GM21515 (cell line): ENCODE measurements around the gene VLDLR.

ENCODE experiments used
- ATAC-seq: cut with Tn5 transposase; IDR thresholded peaks from one replicate; pipeline ENCODE4 v1.9.1; 2021; ENCODE audit not compliant: unreplicated experiment

The VLDLR gene

DNA sequence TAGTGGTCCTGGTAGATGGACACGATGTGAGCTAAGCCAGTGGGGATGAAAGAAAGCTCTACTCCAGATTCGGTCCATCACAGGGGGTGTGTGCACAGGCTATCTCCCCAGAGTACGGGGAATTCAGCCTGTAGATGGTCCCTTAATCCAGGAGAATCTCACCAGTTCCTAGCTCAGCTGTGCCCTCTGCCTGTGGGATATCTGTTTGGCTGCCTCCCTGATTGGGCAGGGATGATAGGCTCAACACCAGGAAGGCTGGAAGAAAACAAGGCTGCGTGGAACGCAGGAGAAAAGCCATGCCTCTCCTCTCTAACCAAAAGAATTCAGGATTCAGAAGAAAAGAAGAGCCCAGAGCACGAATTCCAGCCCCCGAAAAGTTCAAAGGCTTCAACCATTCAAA lies 40.9 kb downstream of the VLDLR start:
- no peak for ATAC-seq

DNA sequence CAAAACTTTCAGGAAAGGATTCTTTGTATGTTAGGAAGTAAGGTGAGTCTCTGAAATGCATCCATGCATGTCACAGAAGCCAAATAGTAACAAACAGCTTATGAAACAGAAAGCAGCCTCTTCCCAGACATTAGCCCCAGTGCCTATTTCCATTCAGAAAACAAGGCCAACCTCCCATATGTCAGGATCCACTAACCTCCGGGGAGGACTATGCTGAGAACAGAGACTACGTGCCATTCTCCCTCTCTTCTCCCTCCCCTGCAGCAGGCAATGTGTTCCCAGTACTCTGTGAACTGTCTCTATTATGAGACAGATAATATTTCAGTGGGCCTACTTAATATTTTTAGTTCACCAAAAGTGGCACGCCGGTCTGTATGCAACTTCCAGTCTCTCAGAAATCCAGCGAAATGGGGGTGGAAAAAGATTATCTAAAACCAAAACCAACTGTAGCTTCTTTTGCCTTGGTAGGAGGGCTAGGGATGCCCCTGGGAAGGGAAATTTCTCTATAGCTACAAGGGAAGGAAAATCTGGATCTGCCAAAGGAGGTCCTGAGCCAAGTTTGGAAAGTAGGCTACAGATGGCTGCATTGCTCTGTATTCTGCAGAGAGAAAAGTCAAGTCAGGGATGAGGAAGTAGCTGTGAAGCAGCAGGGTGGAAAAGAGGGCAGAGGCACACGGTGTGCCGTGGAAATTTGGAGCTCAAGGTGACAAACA lies 42.0 kb downstream of the VLDLR start:
- no peak for ATAC-seq

DNA sequence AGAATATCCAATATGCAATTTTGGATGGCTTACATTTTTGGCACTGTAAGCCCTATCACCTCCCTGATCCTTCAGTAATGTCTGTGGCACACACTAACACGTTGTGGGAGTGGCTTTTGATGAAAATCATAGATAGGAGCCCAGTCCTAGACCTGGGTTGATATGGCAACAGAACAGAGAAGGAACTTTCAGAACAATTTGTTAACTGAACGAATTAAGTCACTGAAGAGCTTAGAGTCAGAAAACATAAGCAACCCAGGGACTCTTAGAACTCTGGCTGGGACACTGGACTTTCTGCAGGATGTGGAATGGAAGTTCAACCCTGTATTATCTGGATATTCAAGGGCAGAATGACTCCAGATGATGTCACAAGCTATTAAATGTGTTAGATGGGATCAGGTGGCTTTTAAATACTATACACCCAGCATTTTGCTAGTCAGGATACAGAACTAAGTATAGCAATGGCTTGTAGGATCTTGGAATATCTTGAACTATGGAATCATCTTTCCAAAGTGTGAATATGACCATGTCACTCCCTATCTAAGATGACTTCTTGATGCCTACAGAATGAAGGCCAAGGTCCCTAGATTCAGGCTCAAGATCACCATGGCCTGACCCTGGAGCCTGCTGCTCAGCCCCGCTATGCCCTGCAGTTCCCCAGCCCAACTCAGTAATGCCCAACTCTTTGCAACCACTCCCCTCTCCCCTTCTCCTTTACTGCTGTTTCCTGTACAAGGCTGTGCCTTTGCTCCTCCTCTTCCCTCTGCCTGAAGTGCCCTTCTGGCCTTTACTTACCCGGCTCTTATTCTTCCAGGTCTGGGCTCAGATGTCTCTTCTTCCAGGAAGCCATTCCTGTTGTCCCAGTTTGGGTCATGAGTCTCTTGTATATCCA lies 42.8 kb downstream of the VLDLR start:
- no peak for ATAC-seq

DNA sequence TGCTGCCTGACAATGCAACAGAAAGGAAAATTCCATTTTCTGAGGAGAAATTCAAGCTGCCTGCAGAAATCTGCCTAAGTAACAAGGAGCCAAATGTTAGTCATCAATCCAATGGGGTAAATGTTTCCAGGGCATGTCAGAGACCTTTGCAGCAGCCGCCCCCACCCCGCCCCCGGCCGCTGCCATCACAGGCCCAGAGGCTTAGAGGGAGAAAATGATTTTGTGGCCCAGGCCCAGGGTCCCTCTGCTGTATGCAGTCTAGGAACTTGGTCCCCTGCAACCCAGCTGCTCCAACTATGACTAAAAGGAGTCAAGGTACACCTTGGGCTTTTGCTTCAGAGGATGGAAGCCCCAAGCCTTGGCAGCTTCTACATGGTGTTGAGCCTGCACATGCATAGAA lies 45.0 kb downstream of the VLDLR start:
- ATAC-seq, result no peak

DNA sequence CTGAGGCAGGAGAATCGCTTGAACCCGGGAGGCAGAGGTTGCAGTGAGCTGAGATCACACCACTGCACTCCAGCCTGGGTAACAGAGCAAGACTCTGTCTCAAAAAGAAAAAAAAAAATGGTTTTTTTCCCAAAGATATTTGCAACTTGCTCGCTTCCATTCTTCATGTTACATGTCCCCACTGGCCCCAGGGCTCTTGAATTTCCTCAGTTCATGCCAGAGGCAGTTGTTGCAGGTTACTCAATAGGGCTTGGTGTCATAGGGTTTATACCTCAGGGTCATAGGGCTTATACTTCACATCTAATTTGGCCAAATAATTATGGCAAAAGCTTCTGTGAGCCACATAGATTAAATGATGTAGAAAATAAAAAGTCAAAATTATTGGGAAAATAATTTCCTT lies 51.6 kb downstream of the VLDLR start:
- no peak for ATAC-seq

DNA sequence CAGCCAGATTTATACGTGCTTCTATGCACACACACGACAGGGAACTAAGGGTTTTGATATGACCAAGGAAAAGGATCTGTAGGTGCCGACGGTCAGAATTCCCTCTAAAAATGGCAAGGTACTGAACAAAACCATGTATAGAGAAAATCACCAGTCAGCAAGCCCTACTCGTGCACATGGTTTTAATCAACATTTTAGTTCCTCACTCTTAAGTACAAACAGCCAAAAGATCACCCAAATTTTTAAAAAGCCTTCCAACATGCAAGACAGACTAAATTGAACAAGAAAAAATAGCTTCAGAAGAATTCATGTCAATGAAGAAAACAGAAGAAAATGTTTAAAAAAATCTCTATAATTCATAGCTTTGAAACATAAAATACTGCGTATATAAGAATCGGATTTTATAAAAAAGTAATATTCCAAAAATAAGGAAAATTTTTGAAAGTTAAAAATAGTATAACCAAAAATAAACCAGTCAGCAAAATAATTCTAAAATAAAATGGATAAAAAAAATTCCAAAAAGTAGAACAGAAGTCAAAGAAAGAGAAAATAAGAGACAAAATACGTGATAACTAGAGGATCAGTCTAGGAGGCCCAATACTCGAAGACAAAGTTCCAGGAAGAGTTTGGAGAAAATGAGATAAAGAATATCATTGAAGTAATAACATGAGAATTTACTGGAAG lies 52.7 kb downstream of the VLDLR start:
- no peak for ATAC-seq

DNA sequence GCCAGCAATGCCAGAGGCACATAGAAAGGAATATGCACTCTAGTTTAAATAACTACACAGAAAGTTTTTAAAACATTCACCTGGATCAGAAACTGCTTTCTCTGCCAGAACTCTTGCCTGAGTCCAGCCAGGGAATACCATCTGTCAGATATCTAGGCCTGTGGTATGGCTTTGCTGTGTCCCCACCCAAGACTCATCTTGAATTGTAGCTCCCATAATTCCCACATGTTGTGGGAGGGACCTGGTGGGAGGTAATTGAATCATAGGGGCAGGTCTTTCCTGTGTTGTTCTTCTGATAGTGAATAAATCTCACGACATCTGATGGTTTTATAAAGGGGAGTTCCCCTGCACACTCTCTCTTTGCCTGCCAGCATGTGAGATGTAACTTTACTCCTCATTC lies 54.2 kb downstream of the VLDLR start:
- no peak for ATAC-seq

DNA sequence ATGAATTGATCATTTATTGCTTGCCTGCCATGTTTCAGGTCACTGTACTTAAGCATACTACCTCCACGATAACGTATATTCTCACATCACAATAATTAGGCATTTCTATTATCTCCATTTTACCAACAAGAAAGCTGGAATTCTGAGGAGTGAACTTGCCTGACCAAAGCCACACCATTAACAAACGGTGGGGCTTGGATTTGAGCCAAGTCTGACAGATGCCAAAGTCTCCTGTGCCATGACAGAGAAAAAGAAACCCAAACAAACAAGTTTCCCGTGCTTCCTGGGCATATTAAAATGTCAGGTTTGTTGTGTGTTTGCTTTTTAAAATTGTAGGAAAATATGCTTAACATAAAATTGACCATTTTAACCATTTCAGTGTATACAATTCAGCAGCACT lies 54.9 kb downstream of the VLDLR start:
- no peak for ATAC-seq

DNA sequence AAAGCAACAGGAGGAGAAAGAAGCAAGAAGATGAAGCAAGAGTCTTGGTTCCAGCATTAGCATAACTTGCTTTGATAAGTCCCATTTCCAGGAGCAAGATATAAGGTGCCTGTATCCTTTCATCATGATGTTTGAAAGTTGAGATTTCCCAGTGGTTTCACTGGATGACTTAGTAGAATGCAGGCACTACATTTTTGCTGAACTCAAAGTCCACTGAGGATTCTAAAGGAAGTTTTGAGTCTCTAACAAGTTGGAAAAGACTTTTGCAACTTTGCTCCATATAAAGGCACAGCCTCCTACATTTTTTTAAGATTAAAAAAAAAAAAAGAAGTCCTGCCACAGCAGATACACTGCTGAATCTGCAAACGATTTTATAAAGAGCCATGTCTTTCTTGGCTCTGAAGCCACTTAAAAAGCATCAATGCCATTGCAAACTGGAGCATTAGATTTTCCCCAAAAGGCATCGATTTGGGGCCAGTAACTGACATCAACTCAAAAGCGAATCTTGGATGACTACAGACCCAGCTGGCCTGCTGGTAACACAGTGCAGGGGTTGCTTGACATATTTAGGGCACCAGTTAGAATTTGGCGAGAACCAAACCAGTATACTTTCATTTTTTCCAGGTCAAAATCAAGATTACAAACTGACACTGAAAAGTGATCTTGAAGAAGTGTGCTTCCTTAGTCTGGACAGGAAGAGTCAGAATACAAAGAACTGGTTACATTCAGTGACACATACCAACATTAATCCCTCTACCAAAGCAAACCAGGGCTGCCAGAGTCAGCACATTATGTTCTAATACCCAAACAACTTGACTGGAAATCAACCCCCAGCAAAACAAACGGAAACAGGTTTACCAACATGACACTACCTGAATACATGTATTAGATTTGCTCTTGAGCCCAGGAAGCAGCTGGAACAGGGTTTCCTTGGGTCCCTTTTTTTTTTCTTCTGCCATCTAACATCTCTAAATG lies 56.6 kb downstream of the VLDLR start:
- ATAC-seq, result no peak

DNA sequence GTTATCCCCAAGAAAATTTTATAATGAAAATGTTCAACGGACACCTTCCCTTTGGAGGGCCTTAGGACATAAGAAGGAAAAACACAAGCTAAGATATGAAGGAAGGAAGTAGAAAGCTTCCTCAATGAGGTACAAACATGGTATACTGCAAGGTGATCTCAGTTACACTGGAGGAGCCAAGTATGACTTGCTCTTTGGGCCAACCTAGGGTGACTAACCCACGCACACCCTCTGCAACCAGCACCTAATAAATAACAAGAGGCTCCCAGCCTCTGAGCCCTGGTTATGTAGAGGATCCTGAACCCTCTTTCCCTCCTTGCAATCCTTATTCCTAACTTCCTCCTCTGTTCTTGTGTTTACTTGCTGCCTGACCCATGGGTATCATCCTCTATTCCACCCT lies 57.4 kb downstream of the VLDLR start:
- no peak for ATAC-seq

DNA sequence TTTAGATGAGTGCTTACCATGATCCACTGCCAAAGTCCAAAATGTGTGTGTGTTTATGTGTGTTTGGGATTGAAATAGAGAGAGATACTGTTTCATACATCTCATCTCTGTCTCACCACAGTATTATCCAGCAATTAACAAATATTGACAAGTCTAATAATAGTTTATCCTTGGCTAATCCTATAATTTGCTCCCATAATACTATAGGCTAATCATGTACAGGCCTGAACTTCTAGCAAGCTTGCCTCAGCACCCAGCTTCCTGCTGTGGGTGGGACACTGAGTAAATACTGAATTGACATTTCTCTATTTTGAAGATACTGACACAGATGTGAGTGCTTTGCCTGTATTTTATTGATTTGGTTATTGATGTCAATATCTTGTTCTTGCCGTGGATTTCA lies 60.4 kb downstream of the VLDLR start:
- ATAC-seq, result no peak

DNA sequence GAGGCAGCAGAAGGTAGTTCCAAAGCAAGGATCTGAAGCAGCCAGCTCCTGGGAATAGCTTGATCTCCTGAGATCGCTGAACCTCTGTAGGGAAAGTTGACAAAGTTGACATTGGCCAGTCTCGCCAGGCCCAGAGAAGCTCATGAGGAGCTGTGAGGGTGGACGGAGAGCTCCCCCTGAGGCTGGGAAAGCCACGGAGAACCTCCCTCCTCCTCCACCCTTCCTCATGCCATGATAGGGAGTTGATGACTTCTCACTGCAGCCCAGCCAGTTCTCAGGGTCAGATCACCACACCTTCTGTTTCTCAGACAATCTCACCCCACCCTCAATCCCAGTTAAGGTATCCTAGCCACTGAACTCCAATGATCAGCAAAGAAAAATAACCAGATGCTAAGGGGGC lies 65.3 kb downstream of the VLDLR start:
- ATAC-seq, result no peak

DNA sequence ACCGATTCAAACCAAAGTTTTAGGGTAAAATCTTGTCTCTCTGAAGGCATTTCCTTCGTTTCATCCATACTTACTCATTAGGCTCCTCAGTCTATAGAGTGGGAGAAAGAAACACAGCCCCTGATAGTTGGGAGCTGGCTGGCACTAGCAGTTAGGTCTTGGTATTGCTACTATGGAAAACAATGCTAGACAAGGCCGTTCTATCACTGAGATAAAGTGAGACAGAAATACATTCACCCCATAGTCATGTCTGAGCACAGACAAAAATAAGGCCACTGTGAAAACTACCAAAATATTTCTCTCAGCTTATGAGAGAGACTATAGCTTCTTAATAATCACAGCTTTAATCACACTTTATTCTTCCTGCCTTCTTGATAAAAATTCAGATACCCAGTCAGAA lies 67.0 kb downstream of the VLDLR start:
- no peak for ATAC-seq

DNA sequence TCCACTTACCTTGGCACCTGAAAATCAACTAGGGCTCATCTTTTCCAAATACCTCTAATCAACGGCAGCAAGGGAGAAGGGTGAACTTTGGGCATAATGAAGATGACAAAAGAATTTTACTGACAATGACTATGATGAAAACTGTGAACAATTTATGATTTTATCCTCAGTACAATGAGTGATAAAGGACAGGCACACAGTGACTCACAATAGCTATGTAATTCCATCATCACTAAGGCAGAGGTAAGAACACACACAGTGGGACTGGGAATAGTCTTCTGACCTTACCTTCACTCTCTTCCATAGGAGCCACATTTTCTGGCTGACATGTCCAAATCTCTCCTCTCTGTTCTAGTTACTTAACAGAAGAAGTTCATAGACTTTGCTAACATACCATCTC lies 69.6 kb downstream of the VLDLR start:
- no peak for ATAC-seq

DNA sequence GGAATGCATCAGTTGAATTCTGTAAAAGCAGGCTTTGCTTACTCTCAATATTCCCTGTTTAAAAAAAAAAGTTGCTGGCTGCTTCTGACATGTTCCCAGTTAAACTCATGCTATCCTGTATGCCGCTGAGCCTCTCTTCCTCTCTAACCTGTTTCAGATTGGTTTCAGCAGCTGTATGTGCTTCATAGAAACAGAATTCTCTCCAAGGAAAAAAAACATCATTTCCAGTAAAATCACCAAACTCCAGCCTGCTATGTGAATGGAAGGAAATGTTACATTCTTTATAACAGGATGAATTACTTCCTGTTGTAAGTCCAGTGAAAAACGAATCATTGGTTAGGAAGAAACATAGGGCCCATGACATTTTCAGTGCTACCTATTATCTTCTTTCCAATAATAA lies 70.0 kb downstream of the VLDLR start:
- no peak for ATAC-seq

DNA sequence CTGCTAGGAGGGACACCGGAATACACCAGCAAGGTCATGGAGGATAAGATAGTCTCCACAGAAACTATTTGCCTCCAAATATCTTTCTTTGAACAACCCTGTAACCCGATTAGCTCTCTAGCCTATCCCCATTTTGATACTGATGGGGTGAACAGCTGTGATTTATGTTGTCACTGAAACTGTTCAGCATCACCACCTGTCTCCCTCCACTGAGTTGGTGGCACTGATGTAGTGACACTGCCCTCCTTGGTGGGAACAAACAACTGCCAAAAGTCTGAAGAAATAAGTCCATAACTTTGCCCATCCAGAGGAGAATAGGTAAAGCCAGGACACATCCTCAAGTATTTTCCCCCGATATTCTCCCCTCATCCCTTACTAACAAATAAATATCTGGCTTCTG lies 71.5 kb downstream of the VLDLR start:
- ATAC-seq, result no peak

DNA sequence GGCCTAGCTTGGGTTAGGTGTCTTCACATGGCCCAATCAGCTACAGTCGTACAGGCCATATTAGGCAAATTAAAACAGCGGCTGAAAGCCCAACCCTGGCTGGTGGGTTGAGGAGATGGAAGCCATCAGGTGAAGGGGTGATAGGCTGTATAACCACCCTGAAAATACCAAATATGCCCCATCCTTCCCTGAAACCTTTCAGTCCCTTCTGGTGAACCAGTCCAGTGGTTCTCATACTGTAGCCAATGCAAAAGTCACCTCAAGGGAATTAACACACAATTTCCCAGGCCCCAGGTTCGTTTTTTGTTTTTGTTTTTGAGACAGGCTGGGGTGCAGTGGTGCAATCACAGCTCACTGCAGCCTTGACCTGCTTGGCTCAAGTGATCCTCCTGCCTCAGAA lies 75.9 kb downstream of the VLDLR start:
- ATAC-seq, result no peak

DNA sequence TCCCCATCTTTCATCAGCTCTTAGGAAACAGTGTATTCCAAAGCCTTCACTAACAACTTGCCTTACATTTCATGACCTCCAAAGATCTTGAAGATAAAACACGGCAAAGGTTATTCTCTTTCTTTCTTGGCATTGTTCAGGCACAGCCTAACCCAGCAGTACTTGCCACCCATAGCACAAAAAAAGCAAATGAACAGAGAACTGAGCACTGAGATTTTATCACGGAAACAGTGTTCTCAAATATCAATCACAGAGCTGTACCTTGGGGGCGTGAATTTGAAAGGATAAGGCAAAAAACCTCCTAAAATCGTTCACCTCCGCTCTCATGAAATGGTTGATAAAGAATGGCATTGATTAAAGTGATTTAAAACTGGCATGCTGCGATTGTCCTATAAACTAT lies 78.8 kb downstream of the VLDLR start:
- no peak for ATAC-seq

DNA sequence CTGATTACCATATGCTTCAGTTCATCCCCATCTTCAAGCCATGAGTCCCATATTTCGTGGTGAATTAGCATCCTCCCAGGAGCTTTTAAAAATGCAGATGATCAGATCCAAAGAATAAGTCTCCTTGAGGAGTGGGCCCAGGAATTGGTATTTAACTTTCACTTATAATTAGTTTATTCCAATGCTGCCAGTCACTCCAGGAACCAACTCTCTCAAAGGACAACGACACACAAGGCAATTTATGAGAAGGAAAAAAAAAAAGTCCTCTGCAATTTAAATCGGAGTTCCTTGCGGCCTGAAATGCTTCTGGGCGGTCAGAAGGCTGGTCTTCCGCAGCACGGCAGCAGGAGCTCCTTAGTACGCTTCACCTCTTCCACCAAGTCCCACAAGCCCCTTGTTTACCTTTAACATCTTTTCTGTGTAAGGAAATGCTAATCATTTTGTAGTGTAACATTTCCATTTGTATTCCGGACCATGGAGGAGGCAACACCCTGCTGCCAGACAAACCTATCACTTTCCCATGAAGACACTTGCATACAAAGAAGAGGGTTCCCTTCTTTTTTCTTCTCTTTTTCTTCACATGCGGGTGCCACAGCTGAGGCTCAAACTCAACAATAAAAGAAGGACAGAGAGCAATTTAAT lies 79.4 kb downstream of the VLDLR start:
- ATAC-seq, result no peak

DNA sequence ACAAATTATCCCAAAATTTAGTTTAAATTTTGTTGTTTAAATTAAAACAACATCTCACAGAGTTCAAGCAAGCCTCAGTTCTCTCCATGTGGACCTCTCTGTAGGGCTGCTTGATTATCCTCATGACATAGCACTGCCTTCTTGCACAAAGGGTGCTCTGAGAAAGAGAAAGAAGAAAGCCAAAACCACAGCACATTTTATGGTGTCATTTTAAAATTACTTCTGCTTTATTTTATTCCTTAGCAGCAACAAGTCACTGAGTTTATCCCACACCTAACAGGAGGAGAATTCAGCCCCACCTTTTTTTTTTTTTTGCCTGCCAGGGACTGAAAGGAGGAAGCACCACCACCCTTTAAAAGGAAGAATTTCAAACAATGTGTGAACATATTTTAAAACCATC lies 82.9 kb downstream of the VLDLR start:
- no peak for ATAC-seq
